Panc1 (cell line): Measurements from ENCODE around the gene TIE1. TPM values are rescaled to one million over a fixed set of nuclear protein-coding genes. Genes with fewer than 3 reads are reported as not detected.

ENCODE experiments used
- ATAC-seq: fragments of 200-7000 bp; cut with Tn5 transposase; 2 replicates; pipeline ENCODE4 v1.9.1; 2020; ENCODE audit warnings: mild to moderate bottlenecking, moderate library complexity
- BruUV-seq: library from RNA; stranded (reverse); fragments of 400-500 nt; replicated peaks from 2 replicates; lab custom pipeline; 2021; lab: Mats Ljungman, UMichigan
- CTCF ChIA-PET: fragments of 300-600 bp; sonication (Branson Sonifier 250); formaldehyde crosslinking; loops from one replicate; lab custom pipeline; 2022; ENCODE audit warnings: antibody characterized with exemption; lab: Charles Lee
- POLR2A ChIA-PET: fragments of 300-600 bp; sonication (Branson Sonifier 250); formaldehyde crosslinking; loops from one replicate; lab custom pipeline; 2022; ENCODE audit warnings: antibody characterized with exemption; lab: Charles Lee
- DNase-seq: peaks from one replicate; pipeline ENCODE4 v3.0.0-alpha.2; 2010; ENCODE audit warnings: low read depth, low spot score
- H3K27ac ChIP-seq: 2 replicates; pipeline ENCODE4 v1.5.1; 2011; ENCODE audit warnings: mild to moderate bottlenecking, low read length, inconsistent platforms
- H3K27me3 ChIP-seq: fragments of 200-500 bp; sonication (Bioruptor generic); 2 replicates; pipeline ENCODE4 v1.6.0; 2014; ENCODE audit warnings: low read length, inconsistent platforms; ENCODE audit not compliant: control insufficient read depth, insufficient read depth
- H3K36me3 ChIP-seq: fragments of 200-500 bp; sonication (Bioruptor generic); 2 replicates; pipeline ENCODE4 v1.5.1; 2014; ENCODE audit warnings: inconsistent platforms, mild to moderate bottlenecking, low read length, moderate library complexity; ENCODE audit not compliant: control insufficient read depth, insufficient read depth
- H3K4me1 ChIP-seq: 2 replicates; pipeline ENCODE4 v1.5.1; 2011; ENCODE audit warnings: inconsistent platforms, mild to moderate bottlenecking, low read length, moderate library complexity; ENCODE audit not compliant: control insufficient read depth, insufficient read depth
- H3K4me3 ChIP-seq, 2 experiments: 2 replicates each; pipeline ENCODE4 v1.5.1; 2011 to 2012; ENCODE audit warnings: low read depth in 2 of 2, low read length in 2 of 2, mild to moderate bottlenecking in 2 of 2, inconsistent platforms in 1 of 2, moderate library complexity in 1 of 2
- H3K9me3 ChIP-seq: fragments of 200-500 bp; sonication (Bioruptor generic); 2 replicates; pipeline ENCODE4 v1.5.1; 2014; ENCODE audit warnings: low read depth, mild to moderate bottlenecking, inconsistent platforms, low read length, moderate library complexity; ENCODE audit not compliant: control insufficient read depth, insufficient read depth
- CTCF ChIP-seq: fragments of 450-650 bp; IDR thresholded peaks from 2 replicates; pipeline ENCODE4 v1.5.1; 2017; ENCODE audit warnings: mild to moderate bottlenecking
- POLR2AphosphoS5 ChIP-seq: IDR thresholded peaks from 2 replicates; pipeline ENCODE4 v1.6.1; 2012; ENCODE audit warnings: mild to moderate bottlenecking, low read depth, low read length, moderate library complexity
- SIN3A ChIP-seq: IDR thresholded peaks from 2 replicates; pipeline ENCODE4 v1.6.1; 2012; ENCODE audit warnings: low read depth, mild to moderate bottlenecking, low read length, moderate library complexity, borderline replicate concordance; ENCODE audit not compliant: insufficient read depth
- TCF7L2 ChIP-seq: IDR thresholded peaks from 2 replicates; pipeline ENCODE4 v1.6.1; 2011; ENCODE audit warnings: mild to moderate bottlenecking, low read depth, low read length, inconsistent platforms
- in situ Hi-C: cut with HindIII; loops from 2 replicates; pipeline ENCODE4 v1.10.0; 2016; ENCODE audit warnings: low sequenced_read_pairs, low pct_unique_long_range_greater_than_20kb
- intact Hi-C: fragments of 100-400 bp; cut with micrococcal nuclease; formaldehyde crosslinking; loops from one replicate; pipeline ENCODE4 v1.10.0; 2022; ENCODE audit not compliant: unreplicated experiment
- total RNA-seq: library from RNA; stranded (reverse); gene quantifications from one replicate; pipeline ENCODE4 v1.2.1, GENCODE V29; 2021; ENCODE audit not compliant: unreplicated experiment
- TF ChIP-seq, protein P1 (sequence below), 2 experiments: IDR thresholded peaks; 2 replicates each; pipeline ENCODE4 v1.6.1; 2011 to 2012; ENCODE audit warnings: low read depth in 2 of 2, control low read depth in 1 of 2, low read length in 1 of 2, mild to moderate bottlenecking in 1 of 2, moderate library complexity in 1 of 2; ENCODE audit not compliant: insufficient read depth in 1 of 2

The TIE1 gene
- total RNA-seq, 1 experiment from 2014 or later, result 0.28 TPM

DNA sequence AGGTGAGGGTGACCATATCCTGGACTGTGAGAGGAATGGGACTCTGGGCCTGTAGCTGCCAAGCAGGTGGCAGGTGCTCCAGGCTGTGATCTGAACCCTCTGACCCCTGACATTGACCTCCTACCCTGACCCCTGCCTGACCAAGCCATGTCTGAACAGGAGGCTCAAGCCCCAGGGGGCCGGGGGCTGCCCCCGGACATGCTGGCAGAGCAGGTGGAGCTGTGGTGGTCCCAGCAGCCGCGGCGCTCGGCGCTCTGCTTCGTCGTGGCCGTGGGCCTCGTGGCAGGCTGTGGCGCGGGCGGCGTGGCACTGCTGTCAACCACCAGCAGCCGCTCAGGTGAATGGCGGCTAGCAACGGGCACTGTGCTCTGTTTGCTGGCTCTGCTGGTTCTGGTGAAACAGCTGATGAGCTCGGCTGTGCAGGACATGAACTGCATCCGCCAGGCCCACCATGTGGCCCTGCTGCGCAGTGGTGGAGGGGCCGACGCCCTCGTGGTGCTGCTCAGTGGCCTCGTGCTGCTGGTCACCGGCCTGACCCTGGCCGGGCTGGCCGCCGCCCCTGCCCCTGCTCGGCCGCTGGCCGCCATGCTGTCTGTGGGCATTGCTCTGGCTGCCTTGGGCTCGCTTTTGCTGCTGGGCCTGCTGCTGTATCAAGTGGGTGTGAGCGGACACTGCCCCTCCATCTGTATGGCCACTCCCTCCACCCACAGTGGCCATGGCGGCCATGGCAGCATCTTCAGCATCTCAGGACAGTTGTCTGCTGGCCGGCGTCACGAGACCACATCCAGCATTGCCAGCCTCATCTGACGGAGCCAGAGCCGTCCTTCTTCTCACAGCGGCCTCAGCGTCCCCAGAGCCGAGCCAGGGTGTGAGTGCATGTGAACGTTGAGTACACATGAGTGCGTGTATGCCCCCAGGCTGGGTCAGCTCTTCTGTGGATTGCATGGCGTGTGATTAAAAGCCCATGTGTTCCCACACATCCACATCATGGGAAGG, 27.9 kb upstream of the TIE1 start:
- DNase-seq, result no peak

DNA sequence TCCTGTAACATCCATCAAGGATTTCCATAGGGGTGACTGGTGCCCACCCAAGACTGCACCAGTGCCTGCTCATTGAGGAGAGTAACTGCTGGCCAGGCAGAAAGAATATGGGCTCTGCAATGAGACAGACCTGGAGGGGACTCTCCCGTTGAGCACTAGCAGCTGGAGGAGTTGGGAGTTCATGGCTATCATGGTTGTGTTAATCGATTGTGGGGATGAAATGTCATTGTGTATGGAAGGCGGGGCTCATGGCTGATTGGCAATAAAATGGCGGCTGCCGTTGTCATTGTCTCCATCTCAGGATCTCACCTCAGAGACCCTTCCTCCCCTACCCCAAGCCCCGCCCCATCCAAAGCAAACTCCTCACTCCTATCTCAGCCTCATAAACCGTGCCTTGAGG, 27.1 kb upstream of the TIE1 start:
- no peak overlapping the region for H3K27ac ChIP-seq
- H3K27me3 ChIP-seq, result no peaks in the 10 kb centered on the region
- no TSS peak for BruUV-seq
- ChIA-PET CTCF (no interaction called here), POLR2A (no interaction called here)
- no peaks in the 10 kb centered on the region for H3K4me1 ChIP-seq
- no peaks in the 10 kb centered on the region for H3K36me3 ChIP-seq
- no peak for ATAC-seq
- H3K4me3 ChIP-seq, result no peak overlapping the region
- H3K9me3 ChIP-seq, result no peaks in the 10 kb centered on the region
- in situ Hi-C loops, result no loop called here
- intact Hi-C loops, result no loop called here
- TF ChIP-seq POLR2AphosphoS5 (no peak), SIN3A (no peak), TCF7L2 (no peak), CTCF (no peak)
- TF ChIP-seq, protein P1, sequence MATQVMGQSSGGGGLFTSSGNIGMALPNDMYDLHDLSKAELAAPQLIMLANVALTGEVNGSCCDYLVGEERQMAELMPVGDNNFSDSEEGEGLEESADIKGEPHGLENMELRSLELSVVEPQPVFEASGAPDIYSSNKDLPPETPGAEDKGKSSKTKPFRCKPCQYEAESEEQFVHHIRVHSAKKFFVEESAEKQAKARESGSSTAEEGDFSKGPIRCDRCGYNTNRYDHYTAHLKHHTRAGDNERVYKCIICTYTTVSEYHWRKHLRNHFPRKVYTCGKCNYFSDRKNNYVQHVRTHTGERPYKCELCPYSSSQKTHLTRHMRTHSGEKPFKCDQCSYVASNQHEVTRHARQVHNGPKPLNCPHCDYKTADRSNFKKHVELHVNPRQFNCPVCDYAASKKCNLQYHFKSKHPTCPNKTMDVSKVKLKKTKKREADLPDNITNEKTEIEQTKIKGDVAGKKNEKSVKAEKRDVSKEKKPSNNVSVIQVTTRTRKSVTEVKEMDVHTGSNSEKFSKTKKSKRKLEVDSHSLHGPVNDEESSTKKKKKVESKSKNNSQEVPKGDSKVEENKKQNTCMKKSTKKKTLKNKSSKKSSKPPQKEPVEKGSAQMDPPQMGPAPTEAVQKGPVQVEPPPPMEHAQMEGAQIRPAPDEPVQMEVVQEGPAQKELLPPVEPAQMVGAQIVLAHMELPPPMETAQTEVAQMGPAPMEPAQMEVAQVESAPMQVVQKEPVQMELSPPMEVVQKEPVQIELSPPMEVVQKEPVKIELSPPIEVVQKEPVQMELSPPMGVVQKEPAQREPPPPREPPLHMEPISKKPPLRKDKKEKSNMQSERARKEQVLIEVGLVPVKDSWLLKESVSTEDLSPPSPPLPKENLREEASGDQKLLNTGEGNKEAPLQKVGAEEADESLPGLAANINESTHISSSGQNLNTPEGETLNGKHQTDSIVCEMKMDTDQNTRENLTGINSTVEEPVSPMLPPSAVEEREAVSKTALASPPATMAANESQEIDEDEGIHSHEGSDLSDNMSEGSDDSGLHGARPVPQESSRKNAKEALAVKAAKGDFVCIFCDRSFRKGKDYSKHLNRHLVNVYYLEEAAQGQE (IDR thresholded peaks at IDR 0.05; ENCODE audit: insufficient read depth in 1 of 2, low read depth in 2 of 2, low read length in 1 of 2), result no peak
- no peak for DNase-seq

More for the DNA sequence above, 27.9 kb upstream of the TIE1 start:
- in situ Hi-C loops, result no loop called here
- TF ChIP-seq, protein P1 (IDR thresholded peaks at IDR 0.05; ENCODE audit: insufficient read depth in 1 of 2, low read depth in 2 of 2, low read length in 1 of 2), result no peak
- TF ChIP-seq POLR2AphosphoS5 (no peak), TCF7L2 (no peak), SIN3A (no peak), CTCF (no peak)
- no peak overlapping the region for H3K4me3 ChIP-seq
- CTCF ChIA-PET, result no interaction called here
- no peaks in the 10 kb centered on the region for H3K9me3 ChIP-seq
- no peaks in the 10 kb centered on the region for H3K27me3 ChIP-seq
- H3K27ac ChIP-seq, result no peak overlapping the region
- POLR2A ChIA-PET, result no interaction called here
- intact Hi-C loops, result no loop called here
- no TSS peak for BruUV-seq
- ATAC-seq, result no peak
- no peaks in the 10 kb centered on the region for H3K4me1 ChIP-seq
- no peaks in the 10 kb centered on the region for H3K36me3 ChIP-seq
